CD8-positive, alpha-beta memory T cell (primary cell): ENCODE measurements around the gene LY6G6C. TPM values are rescaled to one million over a fixed set of nuclear protein-coding genes. Genes with fewer than 3 reads are reported as not detected.
A peak's percentile ranks its signal among the peaks of the same experiment; 100 is the strongest.

Experiments used
- CTCF ChIA-PET: fragments of 350-600 bp; sonication (Branson Sonifier 250); formaldehyde crosslinking; loops from one replicate; lab custom pipeline; 2021; ENCODE audit warnings: antibody characterized with exemption; lab: Charles Lee
- POLR2A ChIA-PET: fragments of 350-600 bp; sonication (Branson Sonifier 250); formaldehyde crosslinking; loops from one replicate; lab custom pipeline; 2021; ENCODE audit warnings: antibody characterized with exemption; lab: Charles Lee
- DNase-seq, 5 donors: peaks; one replicate each; pipeline versions ENCODE4 v3.0.0 to v3.0.0-alpha.2; 2020 to 2022; ENCODE audit warnings: mixed read lengths in 1 of 5
- H3K27ac ChIP-seq: one replicate; pipeline ENCODE4 v1.7.0; 2013; ENCODE audit warnings: low read depth, mild to moderate bottlenecking, low read length, moderate library complexity
- H3K27me3 ChIP-seq: 2 replicates; pipeline ENCODE4 v1.7.0; 2013; ENCODE audit warnings: low read length, mild to moderate bottlenecking; ENCODE audit not compliant: insufficient read depth, poor library complexity, severe bottlenecking
- H3K36me3 ChIP-seq: 2 replicates; pipeline ENCODE4 v1.7.0; 2013; ENCODE audit warnings: mild to moderate bottlenecking, low read length, moderate library complexity; ENCODE audit not compliant: insufficient read depth
- H3K4me1 ChIP-seq: 2 replicates; pipeline ENCODE4 v1.7.0; 2013; ENCODE audit warnings: mild to moderate bottlenecking, low read length, moderate library complexity; ENCODE audit not compliant: insufficient read depth
- H3K4me3 ChIP-seq: 2 replicates; pipeline ENCODE4 v1.7.0; 2013; ENCODE audit warnings: mild to moderate bottlenecking, low read length
- H3K9me3 ChIP-seq: 2 replicates; pipeline ENCODE4 v1.7.0; 2013; ENCODE audit warnings: mild to moderate bottlenecking, low read length
- H3K27ac Mint-ChIP-seq, 8 donors: one replicate each; pipeline ENCODE4 v1.8.0; 2020 to 2021; ENCODE audit warnings: mixed read lengths in 8 of 8, mild to moderate bottlenecking in 6 of 8, inconsistent platforms in 3 of 8, moderate library complexity in 3 of 8
- H3K27me3 Mint-ChIP-seq, 2 donors: one replicate each; pipeline ENCODE4 v1.8.0; 2020 to 2021; ENCODE audit warnings: mixed read lengths in 2 of 2, mild to moderate bottlenecking in 1 of 2, moderate library complexity in 1 of 2
- H3K36me3 Mint-ChIP-seq, 3 donors: one replicate each; pipeline ENCODE4 v1.8.0; 2020 to 2021; ENCODE audit warnings: mixed read lengths in 3 of 3, inconsistent platforms in 1 of 3, mild to moderate bottlenecking in 1 of 3
- H3K4me1 Mint-ChIP-seq, 3 donors: one replicate each; pipeline ENCODE4 v1.8.0; 2020 to 2021; ENCODE audit warnings: mixed read lengths in 3 of 3, inconsistent platforms in 1 of 3, mild to moderate bottlenecking in 1 of 3
- H3K4me3 Mint-ChIP-seq, 7 donors: one replicate each; pipeline ENCODE4 v1.8.0; 2020 to 2021; ENCODE audit warnings: mixed read lengths in 7 of 7, mild to moderate bottlenecking in 6 of 7, moderate library complexity in 4 of 7, inconsistent platforms in 2 of 7
- H3K9me3 Mint-ChIP-seq, 5 donors: one replicate each; pipeline ENCODE4 v1.8.0; 2020 to 2022; ENCODE audit warnings: mixed read lengths in 5 of 5, mild to moderate bottlenecking in 3 of 5, moderate library complexity in 2 of 5, inconsistent platforms in 1 of 5
- polyA plus RNA-seq: library from polyadenylated mRNA; unstranded; fragments of 300-500 nt; fragmentation: Illumina TruSeq; gene quantifications from one replicate; pipeline ENCODE4 v1.2.3, GENCODE V29; 2021
- total RNA-seq, 2 experiments: library from RNA; stranded (reverse); gene quantifications; one replicate each; pipeline ENCODE4 v1.2.3, GENCODE V29; 2021

LY6G6C gene
- total and polyA plus RNA-seq, 3 experiments from 2014 or later, result not detected

DNA sequence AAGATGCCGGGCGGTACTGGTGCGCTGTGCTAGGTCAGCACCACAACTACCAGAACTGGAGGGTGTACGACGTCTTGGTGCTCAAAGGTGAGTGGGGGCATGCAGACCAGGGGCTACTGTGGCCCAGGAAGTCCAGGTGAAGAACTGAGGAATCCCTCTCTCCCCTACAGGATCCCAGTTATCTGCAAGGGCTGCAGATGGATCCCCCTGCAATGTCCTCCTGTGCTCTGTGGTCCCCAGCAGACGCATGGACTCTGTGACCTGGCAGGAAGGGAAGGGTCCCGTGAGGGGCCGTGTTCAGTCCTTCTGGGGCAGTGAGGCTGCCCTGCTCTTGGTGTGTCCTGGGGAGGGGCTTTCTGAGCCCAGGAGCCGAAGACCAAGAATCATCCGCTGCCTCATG, 13.8 kb downstream of the LY6G6C start:
- Mint-ChIP-seq H3K27me3 (peaks cover 0 to 1% of the 10 kb centered on the region in 2 donors), H3K4me3 (no peak overlapping the region), H3K27ac (no peak overlapping the region), H3K4me1 (peaks cover 16 to 28% (median 25%) of the 10 kb centered on the region in 3 donors), H3K9me3 (no peaks in the 10 kb centered on the region), H3K36me3 (peaks cover 0 to 6% (median 0%) of the 10 kb centered on the region in 3 donors)
- peak in 1 of 5 donors; percentile 30 for DNase-seq
- H3K9me3 ChIP-seq, result no peaks in the 10 kb centered on the region
- ChIA-PET POLR2A (no interaction called here), CTCF (no interaction called here)
- no peak overlapping the region for H3K27ac ChIP-seq
- no peak overlapping the region for H3K4me3 ChIP-seq
- no peaks in the 10 kb centered on the region for H3K36me3 ChIP-seq
- H3K27me3 ChIP-seq, result no peaks in the 10 kb centered on the region
- H3K4me1 ChIP-seq, result peaks cover 13% of the 10 kb centered on the region

DNA sequence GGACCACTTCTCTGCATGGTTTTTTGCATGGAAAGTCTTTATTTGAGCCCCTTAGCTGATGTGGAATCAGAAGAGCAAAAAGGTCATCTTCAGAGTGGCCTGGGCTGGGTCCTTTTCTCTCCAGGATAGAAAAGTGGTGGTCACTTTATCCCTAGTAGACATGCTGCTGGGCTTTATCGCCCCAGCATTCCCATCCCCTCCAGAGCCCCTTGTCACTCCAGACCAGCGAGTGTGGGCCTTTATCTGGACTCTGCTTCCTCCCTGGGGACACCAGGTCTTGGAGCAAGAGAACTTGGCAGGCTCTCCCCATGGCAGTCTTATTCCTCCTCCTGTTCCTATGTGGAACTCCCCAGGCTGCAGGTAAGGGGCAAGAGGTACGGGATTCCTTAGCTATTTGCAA, 14.9 kb downstream of the LY6G6C start, which contains the start of gene LY6G6F:
Gene LY6G6F, plus strand, starts transcription at position 268 of the 400 bp plus-strand sequence. Its CDS starts 41 bp downstream, at position 309.
- ChIA-PET CTCF (no interaction called here), POLR2A (no interaction called here)
- Mint-ChIP-seq H3K36me3 (peaks cover 0 to 12% (median 0%) of the 10 kb centered on the region in 3 donors), H3K27ac (no peak within 1 kb of the TSS), H3K4me1 (peaks cover 24 to 32% (median 31%) of the 10 kb centered on the region in 3 donors), H3K4me3 (peak within 1 kb of the TSS in 1 of 7 donors; percentile 49), H3K27me3 (peaks cover 0 to 1% of the 10 kb centered on the region in 2 donors), H3K9me3 (no peaks in the 10 kb centered on the region)
- H3K36me3 ChIP-seq, result no peaks in the 10 kb centered on the region
- no peaks in the 10 kb centered on the region for H3K9me3 ChIP-seq
- H3K27ac ChIP-seq, result peak within 1 kb of the TSS; percentile 24
- H3K4me1 ChIP-seq, result peaks cover 20% of the 10 kb centered on the region
- no peak within 1 kb of the TSS for H3K4me3 ChIP-seq
- H3K27me3 ChIP-seq, result no peaks in the 10 kb centered on the region
- DNase-seq, result no peak

DNA sequence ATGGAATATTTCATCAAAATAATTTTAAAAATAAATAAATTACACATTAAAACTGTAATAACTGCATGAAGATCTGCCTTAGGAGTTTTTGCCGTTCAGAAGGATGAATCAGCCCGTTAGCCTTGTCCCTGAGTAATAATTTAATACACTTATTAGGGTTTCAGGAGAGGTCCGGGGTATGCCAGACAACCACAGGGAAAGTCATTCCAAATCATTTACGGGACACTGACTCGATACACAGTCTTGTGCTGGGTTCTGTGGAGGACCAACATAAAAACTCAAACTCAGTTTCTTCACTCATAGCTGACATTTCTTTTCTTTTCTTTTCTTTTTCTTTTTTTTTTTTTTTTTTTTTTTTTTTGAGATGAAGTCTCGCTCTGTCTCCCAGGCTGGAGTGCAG, 15.6 kb downstream of the LY6G6C start:
- Histone ChIP-seq H3K4me3 (no peak overlapping the region), H3K27me3 (no peaks in the 10 kb centered on the region), H3K36me3 (no peaks in the 10 kb centered on the region), H3K4me1 (peaks cover 23% of the 10 kb centered on the region), H3K27ac (no peak overlapping the region), H3K9me3 (no peaks in the 10 kb centered on the region)
- no peak overlapping the region for H3K4me3 Mint-ChIP-seq
- DNase-seq, result no peak
- POLR2A ChIA-PET, result no interaction called here
- H3K36me3 Mint-ChIP-seq, result peaks cover 0 to 16% (median 1%) of the 10 kb centered on the region in 3 donors
- peaks cover 26 to 32% (median 32%) of the 10 kb centered on the region in 3 donors for H3K4me1 Mint-ChIP-seq
- CTCF ChIA-PET, result no interaction called here
- peaks cover 0 to 1% of the 10 kb centered on the region in 2 donors for H3K27me3 Mint-ChIP-seq
- no peaks in the 10 kb centered on the region for H3K9me3 Mint-ChIP-seq
- H3K27ac Mint-ChIP-seq, result no peak overlapping the region

DNA sequence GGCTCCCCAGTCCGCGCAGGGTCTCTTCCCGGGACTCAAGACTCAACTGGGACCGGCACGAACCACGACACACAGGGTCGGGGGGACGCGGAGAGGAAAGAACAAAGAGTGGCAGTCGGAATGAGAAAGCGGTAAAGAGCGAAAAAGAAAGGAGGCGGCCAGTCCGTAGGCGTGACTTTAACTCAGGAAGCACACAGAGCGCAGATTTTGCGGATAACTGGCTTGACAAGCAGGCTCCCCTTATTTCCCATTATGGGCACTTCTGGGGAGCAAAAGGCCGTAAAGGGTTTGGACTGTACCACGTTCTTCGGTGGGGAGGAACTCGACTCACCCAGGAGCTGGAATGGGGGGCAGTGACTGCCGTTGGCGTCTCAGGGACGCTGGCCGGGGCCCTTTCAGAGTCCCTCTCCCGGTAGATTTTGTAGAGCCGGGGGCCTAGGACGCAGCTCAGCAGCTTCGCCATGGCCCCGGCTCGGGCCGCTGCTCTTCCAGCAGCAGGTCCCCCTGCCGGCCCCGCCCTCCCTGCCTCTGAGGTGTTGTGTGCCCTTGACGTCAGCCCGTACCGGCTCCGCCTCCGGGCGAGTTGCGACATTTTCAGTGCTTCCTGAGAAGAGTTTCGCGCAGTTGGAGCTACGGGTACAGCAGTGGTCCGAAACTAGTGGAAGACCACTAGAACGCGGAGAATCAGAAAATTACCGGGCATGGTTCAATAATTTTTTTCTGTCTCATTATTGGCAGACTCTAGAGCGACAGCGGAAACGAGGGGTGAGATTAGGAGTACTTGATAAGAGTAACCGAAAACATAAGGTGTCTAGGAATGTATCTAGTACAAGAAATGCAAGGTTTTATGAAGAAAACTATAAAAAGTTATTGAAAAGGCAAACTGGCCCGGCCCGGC, 18.5 kb downstream of the LY6G6C start, which contains the start of gene ABHD16A:
Gene ABHD16A, minus strand, starts transcription at position 506 of the 898 bp plus-strand sequence. Its CDS starts 43 bp downstream, at position 463.
- H3K4me1 ChIP-seq, result peaks cover 24% of the 10 kb centered on the region
- peaks cover 9% of the 10 kb centered on the region for H3K36me3 ChIP-seq
- no peaks in the 10 kb centered on the region for H3K27me3 ChIP-seq
- peak; percentile 95 to 97 (median 96) for DNase-seq
- ChIA-PET CTCF (interaction anchor here (0.6 to 1.6 kb wide), 8 partner anchors 9 to 302 kb away, joined by 3 to 4 read pairs (median 3); partner anchors contain the start of gene LY6G5C), POLR2A (interaction anchor here (0.6 to 1.8 kb wide), 13 partner anchors 33 to 1057 kb away, joined by 3 to 13 read pairs (median 7); partner anchors contain the start of genes BAG6, CLIC1, CSNK2B and DXO)
- H3K4me3 Mint-ChIP-seq, result peak within 1 kb of the TSS; percentile 92 to 99 (median 96)
- peak within 1 kb of the TSS; percentile 98 for H3K27ac ChIP-seq
- peaks cover 28 to 39% (median 35%) of the 10 kb centered on the region in 3 donors for H3K4me1 Mint-ChIP-seq
- H3K4me3 ChIP-seq, result peak within 1 kb of the TSS; percentile 88
- H3K9me3 ChIP-seq, result no peaks in the 10 kb centered on the region
- no peaks in the 10 kb centered on the region for H3K9me3 Mint-ChIP-seq
- H3K27ac Mint-ChIP-seq, result peak within 1 kb of the TSS; percentile 88 to 100 (median 96)
- H3K27me3 Mint-ChIP-seq, result peaks cover 0 to 1% of the 10 kb centered on the region in 2 donors
- peaks cover 0 to 33% (median 2%) of the 10 kb centered on the region in 3 donors for H3K36me3 Mint-ChIP-seq

DNA sequence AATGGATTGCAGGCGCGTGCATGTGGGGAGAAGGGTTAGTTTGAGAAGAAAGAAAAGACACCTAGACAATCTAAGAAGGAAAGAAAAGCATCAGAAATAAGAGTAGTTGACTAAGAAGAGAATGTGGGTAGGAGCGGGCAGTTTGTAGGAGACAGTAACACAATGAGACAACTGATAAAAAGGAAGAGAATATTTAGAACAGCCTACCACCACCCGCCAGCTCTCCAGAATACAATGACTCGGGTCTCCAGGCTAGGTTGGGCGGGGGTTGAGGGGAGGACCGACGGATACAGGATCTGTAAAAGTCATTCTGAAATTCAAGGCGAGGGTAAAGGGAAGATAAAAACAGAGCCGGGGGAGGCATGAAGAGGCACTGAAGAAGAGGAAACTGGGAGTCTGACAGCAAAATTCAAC, 19.1 kb downstream of the LY6G6C start:
- H3K27ac ChIP-seq, result peak overlapping the region; percentile 98
- peak overlapping the region; percentile 92 to 99 (median 96) for H3K4me3 Mint-ChIP-seq
- peaks cover 35 to 45% (median 41%) of the 10 kb centered on the region in 3 donors for H3K4me1 Mint-ChIP-seq
- H3K36me3 Mint-ChIP-seq, result peaks cover 0 to 40% (median 4%) of the 10 kb centered on the region in 3 donors
- peak overlapping the region; percentile 88 for H3K4me3 ChIP-seq
- ChIA-PET POLR2A (interaction anchor here (0.8 to 1.8 kb wide), 10 partner anchors 33 to 269 kb away, joined by 3 to 13 read pairs (median 6); partner anchors contain the start of genes BAG6, CLIC1, CSNK2B and DXO), CTCF (interaction anchor here (0.7 to 1.6 kb wide), 4 partner anchors 21 to 302 kb away, joined by 3 to 4 read pairs (median 3); partner anchors contain the start of gene LY6G5C)
- peaks cover 15% of the 10 kb centered on the region for H3K36me3 ChIP-seq
- H3K4me1 ChIP-seq, result peaks cover 24% of the 10 kb centered on the region
- H3K9me3 Mint-ChIP-seq, result no peaks in the 10 kb centered on the region
- H3K9me3 ChIP-seq, result no peaks in the 10 kb centered on the region
- H3K27me3 ChIP-seq, result no peaks in the 10 kb centered on the region
- no peak for DNase-seq
- H3K27me3 Mint-ChIP-seq, result peaks cover 0 to 1% of the 10 kb centered on the region in 2 donors
- peak overlapping the region; percentile 88 to 100 (median 96) for H3K27ac Mint-ChIP-seq

DNA sequence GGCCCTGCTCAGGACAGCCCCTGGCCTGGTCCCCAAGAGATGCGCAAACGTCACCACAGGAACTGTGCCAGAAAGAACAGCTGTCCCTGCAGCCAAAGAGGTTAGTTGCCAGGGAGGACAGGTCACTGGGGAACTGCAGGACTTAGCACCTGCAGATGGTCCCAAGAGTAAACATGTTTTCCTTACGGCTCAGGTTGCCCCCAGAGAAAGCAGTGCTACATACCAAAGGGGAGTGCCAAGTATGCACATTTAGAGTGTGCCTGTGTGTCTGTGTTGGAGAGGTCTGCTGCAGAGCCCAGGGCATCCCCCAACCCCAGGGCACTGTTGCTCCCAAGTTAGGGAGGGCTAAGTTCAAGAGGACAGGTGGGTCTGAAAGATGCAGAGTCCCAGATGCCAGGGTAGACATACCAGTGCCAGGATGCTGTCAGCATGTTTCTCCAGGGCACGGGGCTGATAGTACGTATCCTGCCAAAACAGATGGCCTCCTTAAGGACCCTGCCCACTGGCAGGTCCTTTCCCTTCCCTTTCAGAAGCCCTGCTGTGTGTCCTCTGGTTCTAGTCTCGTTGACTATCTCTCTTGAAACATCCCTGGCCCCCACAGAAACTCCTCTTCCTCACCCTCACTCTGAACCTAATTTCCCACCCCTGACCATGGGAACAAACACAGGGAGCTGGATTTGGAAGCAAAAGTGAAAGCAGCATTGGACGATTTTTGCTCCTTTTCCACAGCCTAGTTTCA, 19.7 kb downstream of the LY6G6C start:
- Histone ChIP-seq H3K4me1 (peaks cover 24% of the 10 kb centered on the region), H3K27ac (peak overlapping the region; percentile 98), H3K9me3 (no peaks in the 10 kb centered on the region), H3K27me3 (no peaks in the 10 kb centered on the region), H3K36me3 (peaks cover 18% of the 10 kb centered on the region), H3K4me3 (peak overlapping the region; percentile 88)
- peaks cover 0 to 2% of the 10 kb centered on the region in 2 donors for H3K27me3 Mint-ChIP-seq
- ChIA-PET POLR2A (interaction anchor here (0.6 to 1.8 kb wide), 4 partner anchors 36 to 270 kb away, joined by 3 to 13 read pairs (median 8); partner anchors contain the start of genes BAG6, CSNK2B, DXO and GPANK1), CTCF (interaction anchor here (1.6 kb wide), 1 partner anchor 21 kb away, joined by 3 read pairs; the partner anchor contains the start of gene LY6G5C)
- H3K4me3 Mint-ChIP-seq, result peak overlapping the region; percentile 92 to 99 (median 96)
- H3K9me3 Mint-ChIP-seq, result no peaks in the 10 kb centered on the region
- peaks cover 39 to 48% (median 46%) of the 10 kb centered on the region in 3 donors for H3K4me1 Mint-ChIP-seq
- H3K36me3 Mint-ChIP-seq, result peaks cover 0 to 45% (median 4%) of the 10 kb centered on the region in 3 donors
- H3K27ac Mint-ChIP-seq, result peak overlapping the region; percentile 88 to 100 (median 96)
- no peak for DNase-seq

DNA sequence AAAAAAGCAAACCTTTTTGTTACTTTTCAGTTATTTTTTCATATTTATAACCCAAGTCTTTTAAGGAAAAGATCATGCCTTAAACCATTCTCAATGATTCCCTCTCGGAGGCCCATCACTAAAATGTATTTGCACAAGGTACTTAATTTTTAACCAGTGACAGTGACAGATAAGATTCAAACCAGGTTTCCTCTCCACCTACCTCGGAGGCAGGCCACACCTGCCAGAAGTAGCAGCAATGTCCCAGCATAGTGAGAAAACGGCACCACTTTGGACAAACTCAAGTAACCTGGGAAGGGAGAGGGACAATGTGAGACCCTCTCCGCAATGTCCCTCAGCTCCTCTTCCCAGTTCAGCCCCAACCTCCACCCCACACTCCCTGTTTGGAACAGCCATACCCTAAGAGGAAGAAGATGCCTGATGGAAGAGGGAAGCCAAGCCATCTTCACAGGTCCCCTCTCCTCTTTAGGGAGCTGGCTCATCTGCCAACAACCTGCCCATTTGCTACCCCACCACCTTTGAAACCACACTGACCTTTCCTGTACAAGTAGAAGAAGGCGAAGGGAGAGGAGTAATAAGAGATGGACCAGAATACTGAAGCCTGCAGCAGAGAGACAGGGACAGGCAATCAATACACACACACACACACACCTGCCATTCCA, 20.7 kb downstream of the LY6G6C start:
- POLR2A ChIA-PET, result interaction anchor here (0.6 kb wide), 1 partner anchor 38 kb away, joined by 3 read pairs; no protein-coding TSS in a partner anchor
- no peaks in the 10 kb centered on the region for H3K9me3 Mint-ChIP-seq
- Histone ChIP-seq H3K9me3 (no peaks in the 10 kb centered on the region), H3K4me1 (peaks cover 24% of the 10 kb centered on the region), H3K27me3 (no peaks in the 10 kb centered on the region), H3K4me3 (no peak overlapping the region), H3K27ac (no peak overlapping the region), H3K36me3 (peaks cover 26% of the 10 kb centered on the region)
- no peak for DNase-seq
- peaks cover 39 to 48% (median 46%) of the 10 kb centered on the region in 3 donors for H3K4me1 Mint-ChIP-seq
- H3K27ac Mint-ChIP-seq, result peak overlapping the region; percentile 49 to 99 (median 94)
- H3K4me3 Mint-ChIP-seq, result peak overlapping the region; percentile 55 to 99 (median 92)
- peaks cover 0 to 3% of the 10 kb centered on the region in 2 donors for H3K27me3 Mint-ChIP-seq
- CTCF ChIA-PET, result no interaction called here
- peaks cover 0 to 54% (median 4%) of the 10 kb centered on the region in 3 donors for H3K36me3 Mint-ChIP-seq
